IMR-90 (cell line): Measurements from ENCODE around the gene CSH1. TPM values are rescaled to one million over a fixed set of nuclear protein-coding genes. Genes with fewer than 3 reads are reported as not detected.

Experiments used
- ATAC-seq: fragments of 200-7000 bp; cut with Tn5 transposase; 2 replicates; pipeline ENCODE4 v1.9.1; 2020; ENCODE audit warnings: low read depth, mild to moderate bottlenecking, moderate library complexity
- BruUV-seq: library from RNA; stranded (reverse); fragments of 400-500 nt; replicated peaks from 2 replicates; lab custom pipeline; 2021; lab: Mats Ljungman, UMichigan
- CTCF ChIA-PET: fragments of 300-600 bp; formaldehyde crosslinking; extraction: SDS; loops from one replicate; lab custom pipeline; 2021; ENCODE audit warnings: antibody characterized with exemption; lab: Yijun Ruan, JAX
- POLR2A ChIA-PET: fragments of 300-600 bp; sonication (Branson Sonifier 250); formaldehyde crosslinking; loops from one replicate; lab custom pipeline; 2022; ENCODE audit warnings: antibody characterized with exemption; ENCODE audit not compliant: unreplicated experiment; lab: Charles Lee
- DNase-seq: peaks from one replicate; pipeline ENCODE4 v3.0.0; 2013
- H2AFZ ChIP-seq: replicated peaks from 2 replicates; pipeline ENCODE3; 2013; ENCODE audit warnings: low read length, mild to moderate bottlenecking; ENCODE audit not compliant: poor library complexity
- H2AK5ac ChIP-seq: 2 replicates; pipeline ENCODE4 v1.6.1; 2013; ENCODE audit warnings: low read depth, low read length, inconsistent platforms
- H2AK9ac ChIP-seq: replicated peaks from 2 replicates; pipeline ENCODE3; 2013; ENCODE audit warnings: mild to moderate bottlenecking, low read depth, low read length, moderate library complexity; ENCODE audit not compliant: poor library complexity
- H2BK120ac ChIP-seq: 2 replicates; pipeline ENCODE4 v1.6.1; 2013; ENCODE audit warnings: low read depth, low read length, inconsistent platforms
- H2BK15ac ChIP-seq: 3 replicates; pipeline ENCODE4 v1.6.1; 2013; ENCODE audit warnings: low read depth, low read length, inconsistent platforms
- H2BK20ac ChIP-seq: 2 replicates; pipeline ENCODE4 v1.6.1; 2013; ENCODE audit warnings: low read depth, mild to moderate bottlenecking, inconsistent platforms, low read length, moderate library complexity
- H2BK5ac ChIP-seq: 2 replicates; pipeline ENCODE4 v1.6.1; 2013; ENCODE audit warnings: mild to moderate bottlenecking, low read depth, low read length, inconsistent platforms; ENCODE audit not compliant: poor library complexity, severe bottlenecking
- H3K14ac ChIP-seq: replicated peaks from 2 replicates; pipeline ENCODE4 v1.6.1; 2013; ENCODE audit warnings: low read depth, low read length, inconsistent platforms
- H3K18ac ChIP-seq: 2 replicates; pipeline ENCODE4 v1.6.1; 2013; ENCODE audit warnings: low read depth, low read length, control low read depth
- H3K23ac ChIP-seq: 2 replicates; pipeline ENCODE4 v1.6.1; 2013; ENCODE audit warnings: low read depth, low read length, inconsistent platforms
- H3K27ac ChIP-seq: 2 replicates; pipeline ENCODE4 v1.5.1; 2013; ENCODE audit warnings: mild to moderate bottlenecking, control low read depth, low read length; ENCODE audit not compliant: insufficient read depth
- H3K27me3 ChIP-seq: 2 replicates; pipeline ENCODE4 v1.6.1; 2013; ENCODE audit warnings: low read length; ENCODE audit not compliant: control insufficient read depth, insufficient read depth
- H3K36me3 ChIP-seq: 2 replicates; pipeline ENCODE4 v1.6.1; 2013; ENCODE audit warnings: low read length, mixed read lengths; ENCODE audit not compliant: control insufficient read depth, insufficient read depth
- H3K4ac ChIP-seq: 2 replicates; pipeline ENCODE4 v1.6.1; 2013; ENCODE audit warnings: low read depth, low read length, inconsistent platforms
- H3K4me1 ChIP-seq: 2 replicates; pipeline ENCODE4 v1.6.1; 2013; ENCODE audit warnings: low read length, mixed read lengths; ENCODE audit not compliant: control insufficient read depth, insufficient read depth
- H3K4me2 ChIP-seq: 2 replicates; pipeline ENCODE4 v1.6.1; 2013; ENCODE audit warnings: low read depth, mild to moderate bottlenecking, control low read depth, low read length, moderate library complexity
- H3K4me3 ChIP-seq: 2 replicates; pipeline ENCODE4 v1.5.1; 2013; ENCODE audit warnings: low read depth, mild to moderate bottlenecking, control low read depth, low read length, moderate library complexity; ENCODE audit not compliant: insufficient read depth
- H3K56ac ChIP-seq: 2 replicates; pipeline ENCODE4 v1.6.1; 2013; ENCODE audit warnings: low read length, inconsistent platforms; ENCODE audit not compliant: insufficient read depth; ENCODE audit errors: extremely low read depth
- H3K79me1 ChIP-seq, 2 experiments: 2 replicates each; pipeline ENCODE4 v1.6.1; 2013; ENCODE audit warnings: low read length in 2 of 2, inconsistent platforms in 1 of 2, low read depth in 1 of 2
- H3K9ac ChIP-seq: 2 replicates; pipeline ENCODE4 v1.6.1; 2013; ENCODE audit warnings: low read depth, low read length, control low read depth
- H3K9me1 ChIP-seq: 2 replicates; pipeline ENCODE4 v1.6.1; 2013; ENCODE audit warnings: low read length, inconsistent platforms; ENCODE audit not compliant: insufficient read depth
- H3K9me3 ChIP-seq: 2 replicates; pipeline ENCODE4 v1.6.1; 2013; ENCODE audit warnings: low read length; ENCODE audit not compliant: control insufficient read depth, insufficient read depth
- H4K20me1 ChIP-seq: 2 replicates; pipeline ENCODE4 v1.6.1; 2013; ENCODE audit warnings: low read length, inconsistent platforms; ENCODE audit not compliant: insufficient read depth
- H4K5ac ChIP-seq: 2 replicates; pipeline ENCODE4 v1.6.1; 2013; ENCODE audit warnings: mild to moderate bottlenecking, low read depth, low read length, control low read depth
- H4K8ac ChIP-seq, 2 experiments: 2 replicates each; pipeline ENCODE4 v1.6.1; 2013; ENCODE audit warnings: low read depth in 2 of 2, low read length in 2 of 2, control low read depth in 1 of 2, inconsistent platforms in 1 of 2
- H4K91ac ChIP-seq: 2 replicates; pipeline ENCODE4 v1.6.1; 2013; ENCODE audit warnings: low read depth, low read length, inconsistent platforms; ENCODE audit not compliant: insufficient read depth
- CTCF ChIP-seq: conservative IDR thresholded peaks from 2 replicates; pipeline ENCODE4 v1.5.1; 2012; ENCODE audit warnings: mild to moderate bottlenecking, low read depth, low read length, improper control_type of control experiment
- ELK1 ChIP-seq: fragments of 150-350 bp; IDR thresholded peaks from 2 replicates; pipeline ENCODE4 v1.6.1; 2016; ENCODE audit warnings: low read depth, mild to moderate bottlenecking, low read length, moderate library complexity, borderline replicate concordance
- MXI1 ChIP-seq: IDR thresholded peaks from 2 replicates; pipeline ENCODE4 v1.6.1; 2012; ENCODE audit warnings: low read depth, mild to moderate bottlenecking, low read length, moderate library complexity, borderline replicate concordance
- NFE2L2 ChIP-seq: fragments of 150-350 bp; IDR thresholded peaks from 2 replicates; pipeline ENCODE4 v1.6.1; 2016; ENCODE audit warnings: low read depth, mild to moderate bottlenecking, low read length
- RAD21 ChIP-seq: IDR thresholded peaks from 2 replicates; pipeline ENCODE4 v1.6.1; 2012; ENCODE audit warnings: low read length, improper control_type of control experiment
- WGBS, 2 experiments: methylation state at CpG; one replicate each; pipeline versions ENCODE4 v1.1.5 to v1.1.7; 2013; ENCODE audit warnings: missing lambda C conversion rate in 2 of 2; ENCODE audit not compliant: insufficient read length in 1 of 2; ENCODE audit errors: extremely low coverage in 2 of 2; 5-methylcytosine and 5-hydroxymethylcytosine counted together
- dilution Hi-C: fragments of 300-500 bp; cut with HindIII; formaldehyde crosslinking; loops from one replicate; pipeline ENCODE4 v1.14.3; 2018; ENCODE audit warnings: low sequenced_read_pairs; ENCODE audit not compliant: unreplicated experiment
- in situ Hi-C: fragments of 300-500 bp; cut with MboI; formaldehyde crosslinking; loops from 3 replicates; pipeline ENCODE4 v1.14.3; 2019; ENCODE audit warnings: low sequenced_read_pairs, inconsistent platforms, mixed read lengths
- intact Hi-C: fragments of 100-400 bp; cut with micrococcal nuclease; formaldehyde crosslinking; loops from 2 replicates; pipeline ENCODE4 v1.10.0; 2022
- polyA plus RNA-seq, 3 experiments: library from polyadenylated mRNA; depleted of rRNA; stranded (reverse); fragments of >200 nt; gene quantifications; 2 replicates each; pipeline ENCODE4 v1.2.3, GENCODE V29; 2012; ENCODE audit warnings: low replicate concordance in 1 of 3
- total RNA-seq: library from RNA; depleted of rRNA; stranded (reverse); fragments of >200 nt; gene quantifications from 2 replicates; pipeline ENCODE4 v1.2.3, GENCODE V29; 2012

The CSH1 gene
- total and polyA plus RNA-seq, 2 of the 4 experiments (the other 2 are of a cell fraction) = not detected

GRCh38 chr17:63928172-63928666 lies 31.8 kb upstream of the CSH1 start:
- Histone ChIP-seq H3K36me3 (no peaks in the 10 kb centered on the region), H3K14ac (no peak overlapping the region), H3K4me1 (no peaks in the 10 kb centered on the region), H2BK20ac (no peak overlapping the region), H4K20me1 (no peaks in the 10 kb centered on the region), H2BK15ac (no peak overlapping the region), H4K91ac (no peak overlapping the region), H3K79me1 (no peaks in the 10 kb centered on the region), H3K23ac (no peak overlapping the region), H3K4ac (no peak overlapping the region), H3K27ac (no peak overlapping the region), H4K8ac (no peak overlapping the region), H2AK5ac (no peak overlapping the region), H2AK9ac (no peak overlapping the region), H3K4me2 (no peak overlapping the region), H3K18ac (no peak overlapping the region), H4K5ac (no peak overlapping the region), H3K4me3 (no peak overlapping the region), H3K9ac (no peak overlapping the region), H2BK5ac (no peak overlapping the region), H3K27me3 (peaks cover 19% of the 10 kb centered on the region), H2BK120ac (no peak overlapping the region), H3K9me3 (no peaks in the 10 kb centered on the region), H2AFZ (no peak overlapping the region), H3K9me1 (no peaks in the 10 kb centered on the region), H3K56ac (no peak overlapping the region)
- WGBS, 2 experiments = no CpG with 5 or more reads among the region's 10 CpGs
- TF ChIP-seq RAD21 = no peak
- TF ChIP-seq MXI1 = no peak
- TF ChIP-seq NFE2L2 = no peak
- no peak for TF ChIP-seq ELK1
- no peak for TF ChIP-seq CTCF
- dilution Hi-C loops (no loop called here), intact Hi-C loops (no loop called here), in situ Hi-C loops (no loop called here)
- BruUV-seq = no TSS peak
- POLR2A ChIA-PET = no interaction called here
- CTCF ChIA-PET = interaction anchor here (0.6 to 1.4 kb wide), 2 partner anchors 9 to 98 kb away, joined by 4 read pairs; no protein-coding TSS in a partner anchor
- ATAC-seq (no peak), DNase-seq (no peak)
